Ishikawa (cell line): ENCODE data around the gene SLIT3.

Experiments
- CEBPB ChIP-seq: IDR thresholded peaks from 2 replicates; pipeline ENCODE4 v1.6.1; 2012
- EGR1 ChIP-seq: IDR thresholded peaks from 2 replicates; pipeline ENCODE4 v1.6.1; 2012
- MAX ChIP-seq: IDR thresholded peaks from 2 replicates; pipeline ENCODE4 v1.6.1; 2012
- NFIC ChIP-seq: IDR thresholded peaks from 2 replicates; pipeline ENCODE4 v1.6.1; 2012
- RAD21 ChIP-seq: IDR thresholded peaks from 2 replicates; pipeline ENCODE4 v1.6.1; 2012; ENCODE audit warnings: low read depth
- REST ChIP-seq: IDR thresholded peaks from 2 replicates; pipeline ENCODE4 v1.6.1; 2012; ENCODE audit warnings: low read depth, mild to moderate bottlenecking
- TAF1 ChIP-seq: IDR thresholded peaks from 2 replicates; pipeline ENCODE4 v1.6.1; 2012; ENCODE audit warnings: low read depth, mild to moderate bottlenecking
- TCF12 ChIP-seq: IDR thresholded peaks from 2 replicates; pipeline ENCODE4 v1.6.1; 2012; ENCODE audit warnings: low read depth
- TEAD4 ChIP-seq: IDR thresholded peaks from 2 replicates; pipeline ENCODE4 v1.6.1; 2012
- USF1 ChIP-seq: IDR thresholded peaks from 2 replicates; pipeline ENCODE4 v1.6.1; 2012
- YY1 ChIP-seq: IDR thresholded peaks from 2 replicates; pipeline ENCODE4 v1.6.1; 2012; ENCODE audit warnings: low read depth

DNA sequence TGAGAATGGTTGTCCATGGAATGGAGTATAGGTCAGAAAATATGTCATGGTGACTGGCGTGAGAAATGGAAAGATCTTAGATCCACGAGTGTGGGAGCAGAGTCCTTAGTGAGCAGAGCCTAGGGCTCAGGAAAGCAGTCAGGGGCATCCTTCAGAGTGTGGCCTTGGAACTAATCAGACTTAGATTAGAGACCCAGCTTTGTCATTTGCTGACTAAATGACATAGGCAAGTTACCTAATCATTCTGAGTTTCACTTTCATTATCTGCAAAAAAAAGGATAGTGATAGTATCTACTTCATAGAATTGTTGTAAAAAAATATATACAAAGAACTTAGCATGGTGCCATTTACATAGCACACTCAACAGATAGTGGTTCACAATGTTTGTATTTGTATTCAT is 24.3 kb upstream of the SLIT3 start:
- TF ChIP-seq RAD21 (no peak), REST (no peak), TCF12 (no peak), EGR1 (no peak), TAF1 (no peak), NFIC (no peak), MAX (no peak), USF1 (no peak), TEAD4 (no peak), CEBPB (no peak), YY1 (no peak)
